ENCODE data around the gene ANGPTL3.

The ANGPTL3 gene

DNA sequence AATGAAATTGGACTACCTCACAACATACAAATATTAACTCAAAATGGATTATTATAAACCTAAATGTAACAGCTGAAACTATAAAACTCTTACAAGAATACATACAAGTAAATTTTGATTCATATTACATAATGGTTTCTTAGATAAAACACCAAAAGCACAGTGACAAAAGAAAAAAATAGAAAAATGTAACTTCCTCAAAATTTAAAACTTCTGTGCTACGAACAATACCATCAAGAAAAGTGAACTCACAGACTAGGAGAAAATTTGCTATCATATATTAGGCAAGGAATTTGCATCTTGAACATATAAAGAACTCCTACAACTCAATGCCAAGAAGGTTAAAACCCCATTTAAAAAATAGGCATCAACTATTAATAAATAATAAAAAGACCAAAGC, 31.2 kb downstream of the ANGPTL3 start:
- DNase-seq = no peak

DNA sequence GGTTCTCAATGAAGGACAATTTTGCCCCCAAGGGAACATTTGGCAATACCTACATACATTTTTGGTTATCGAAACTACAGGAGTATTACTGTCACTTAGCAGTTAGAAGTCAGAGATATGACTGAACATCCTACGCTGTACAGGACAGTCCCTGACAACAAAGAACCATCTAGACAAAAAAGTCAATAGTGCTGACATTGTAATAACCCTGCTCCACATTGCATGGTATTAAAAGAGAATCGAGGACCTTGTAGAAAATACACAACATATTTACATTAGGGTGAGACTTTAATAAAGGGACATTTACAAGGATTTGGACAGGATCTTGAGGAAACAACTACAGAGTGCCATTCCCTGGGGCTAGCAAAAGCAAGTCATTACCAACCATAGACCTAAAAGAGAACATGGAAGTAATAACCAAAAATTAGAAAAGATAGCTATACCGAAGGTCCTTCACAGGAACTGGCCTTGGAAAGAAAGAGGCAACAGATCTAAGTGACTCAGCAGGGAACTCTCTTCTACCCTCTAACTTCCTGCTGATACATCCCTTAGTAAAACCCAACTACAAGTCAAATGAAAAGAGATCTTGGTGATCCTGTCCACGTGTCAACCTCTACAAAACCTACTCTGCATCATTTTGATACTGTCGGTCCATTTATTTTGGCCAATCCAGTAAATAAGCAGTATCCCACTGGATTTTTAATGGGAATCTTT, 40.2 kb downstream of the ANGPTL3 start:
- no peak for DNase-seq

DNA sequence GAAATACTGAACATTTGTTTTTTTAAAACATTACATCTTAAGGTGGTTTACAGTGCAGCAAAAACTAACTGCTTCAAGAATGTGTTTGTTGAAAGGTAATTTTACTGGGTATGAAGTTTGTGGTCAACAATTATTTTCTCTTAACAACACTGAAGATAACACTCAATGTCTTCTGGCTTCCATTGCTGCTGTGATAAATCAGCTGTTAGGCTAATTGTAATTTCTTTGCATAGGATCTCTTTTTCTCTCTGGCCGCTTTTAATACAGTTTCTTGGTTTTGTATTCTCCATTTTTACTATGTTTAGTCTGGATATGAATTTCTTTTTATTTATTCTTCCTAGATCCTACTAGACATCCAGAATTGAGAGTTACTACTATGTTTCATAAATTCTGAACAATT, 46.0 kb downstream of the ANGPTL3 start:
- DNase-seq = no peak

DNA sequence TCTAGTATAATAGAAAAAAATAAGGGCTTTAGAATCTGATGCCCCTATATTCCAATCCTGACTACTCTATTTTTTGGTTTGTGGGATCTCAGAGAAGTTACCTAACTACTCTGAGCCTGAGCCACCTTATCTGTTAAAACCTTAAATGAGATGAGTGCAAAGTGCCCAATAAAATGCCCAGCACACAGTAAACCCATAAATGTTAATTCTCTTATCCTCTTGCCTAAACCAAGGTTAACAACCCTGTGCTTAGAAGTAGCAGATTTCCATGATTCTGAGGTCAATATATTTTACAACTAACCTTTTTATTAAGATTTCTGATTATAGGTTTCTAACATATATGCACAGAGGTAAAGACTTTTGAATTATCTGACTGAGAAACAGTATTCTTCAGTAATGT, 55.1 kb downstream of the ANGPTL3 start:
- no peak for DNase-seq

DNA sequence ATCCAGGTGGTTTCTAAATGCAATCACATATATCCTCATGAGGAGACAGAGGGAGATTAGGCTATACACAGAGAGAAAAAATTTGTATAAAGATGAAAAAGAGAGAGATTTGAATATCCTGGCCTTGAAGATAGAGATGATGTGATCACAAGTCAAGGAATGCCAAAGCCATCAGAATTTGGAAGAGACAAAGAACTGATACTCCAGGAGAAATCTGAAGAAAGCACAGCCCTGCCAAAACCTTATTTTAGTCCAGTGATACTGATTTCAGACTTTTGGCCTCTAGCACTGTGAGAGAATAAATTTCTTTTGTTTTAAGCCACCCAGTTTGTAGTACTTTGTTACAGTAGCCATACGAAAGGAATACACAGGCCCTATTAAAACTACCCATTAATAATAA, 57.4 kb downstream of the ANGPTL3 start:
- no peak for DNase-seq
